ENCODE data around the gene HEATR1. TPM values are rescaled to one million over a fixed set of nuclear protein-coding genes. Genes with fewer than 3 reads are reported as not detected.
"Not testable (repeated sequence)": the region's sequence is repeated elsewhere in the genome, so short reads cannot be mapped to it uniquely, and the experiment has no call there.

Gene HEATR1
- total RNA-seq, 2 experiments from 2014 or later = 32.9 to 33.9 TPM

- Mint-ChIP-seq H3K9me3 (no peaks in the 10 kb centered on the region), H3K27ac (no peak overlapping the region), H3K36me3 (ENCODE audit: low read depth) (no peaks in the 10 kb centered on the region), H3K4me1 (no peaks in the 10 kb centered on the region), H3K4me3 (no peak overlapping the region), H3K27me3 (peaks cover 44% of the 10 kb centered on the region)
- no peak for DNase-seq
- ChIA-PET POLR2A (no interaction called here), CTCF (no interaction called here)
Measured at GRCh38 chr1:236612349-236612748, 8.0 kb upstream of the HEATR1 start.

- no peak overlapping the region for H3K4me3 Mint-ChIP-seq
- DNase-seq = no peak
- no peaks in the 10 kb centered on the region for H3K36me3 Mint-ChIP-seq (ENCODE audit: low read depth)
- CTCF ChIA-PET = interaction anchor here (0.7 to 1.7 kb wide), 3 partner anchors 151 to 953 kb away, joined by 4 read pairs; no protein-coding TSS in a partner anchor
- H3K27me3 Mint-ChIP-seq = peaks cover 37% of the 10 kb centered on the region
- POLR2A ChIA-PET = no interaction called here
- H3K9me3 Mint-ChIP-seq = no peaks in the 10 kb centered on the region
- H3K27ac Mint-ChIP-seq = no peak overlapping the region
- peaks cover 9% of the 10 kb centered on the region for H3K4me1 Mint-ChIP-seq
Measured at GRCh38 chr1:236608930-236609726, 4.8 kb upstream of the HEATR1 start.

- H3K27ac Mint-ChIP-seq; POLR2A ChIA-PET; H3K36me3 Mint-ChIP-seq (ENCODE audit: low read depth); CTCF ChIA-PET; H3K9me3 Mint-ChIP-seq; H3K4me3 Mint-ChIP-seq; DNase-seq: not testable (repeated sequence)
- Mint-ChIP-seq H3K27me3 (peaks cover 35% of the 10 kb centered on the region), H3K4me1 (peaks cover 21% of the 10 kb centered on the region)
Measured at GRCh38 chr1:236607597-236607996, 3.3 kb upstream of the HEATR1 start.

- peak overlapping the region; percentile 92 for H3K4me3 Mint-ChIP-seq
- peak overlapping the region; percentile 84 for H3K27ac Mint-ChIP-seq
- H3K9me3 Mint-ChIP-seq = no peaks in the 10 kb centered on the region
- H3K36me3 Mint-ChIP-seq (ENCODE audit: low read depth) = peaks cover 15% of the 10 kb centered on the region
- CTCF ChIA-PET = interaction anchor here (0.6 to 1.6 kb wide), 10 partner anchors 11 to 501 kb away, joined by 3 to 5 read pairs (median 3); no protein-coding TSS in a partner anchor
- POLR2A ChIA-PET = interaction anchor here (0.9 to 3.7 kb wide), 8 partner anchors 56 to 190 kb away, joined by 3 to 28 read pairs (median 4); partner anchors contain the start of genes LGALS8 and MTR
- H3K27me3 Mint-ChIP-seq = peaks cover 18% of the 10 kb centered on the region
- peaks cover 27% of the 10 kb centered on the region for H3K4me1 Mint-ChIP-seq
- no peak for DNase-seq
Measured at GRCh38 chr1:236604905-236605806, 840 bp upstream of the HEATR1 start.

- Mint-ChIP-seq H3K36me3 (ENCODE audit: low read depth) (peaks cover 39% of the 10 kb centered on the region), H3K4me3 (no peak overlapping the region), H3K4me1 (peaks cover 29% of the 10 kb centered on the region), H3K9me3 (no peaks in the 10 kb centered on the region), H3K27me3 (peaks cover 6% of the 10 kb centered on the region), H3K27ac (no peak overlapping the region)
- POLR2A ChIA-PET = interaction anchor here (3.7 kb wide), 1 partner anchor 193 kb away, joined by 28 read pairs; the partner anchor contains the start of gene MTR
- DNase-seq = no peak
- CTCF ChIA-PET = interaction anchor here (0.8 kb wide), 1 partner anchor 267 kb away, joined by 3 read pairs; no protein-coding TSS in a partner anchor
Measured at GRCh38 chr1:236602171-236602570, 2.1 kb downstream of the HEATR1 start.

GRCh38 chr1:236590553-236591150 is 13.7 kb downstream of the HEATR1 start:
- Mint-ChIP-seq H3K4me1 (peaks cover 2% of the 10 kb centered on the region), H3K27me3 (no peaks in the 10 kb centered on the region), H3K9me3 (no peaks in the 10 kb centered on the region), H3K36me3 (ENCODE audit: low read depth) (peaks cover 61% of the 10 kb centered on the region), H3K4me3 (no peak overlapping the region), H3K27ac (no peak overlapping the region)
- DNase-seq = no peak
- ChIA-PET CTCF (no interaction called here), POLR2A (no interaction called here)

GRCh38 chr1:236589531-236589930 is 14.8 kb downstream of the HEATR1 start:
- POLR2A ChIA-PET = interaction anchor here (1.3 kb wide), 1 partner anchor 11 kb away, joined by 3 read pairs; no protein-coding TSS in a partner anchor
- Mint-ChIP-seq H3K4me3 (no peak overlapping the region), H3K27me3 (no peaks in the 10 kb centered on the region), H3K9me3 (no peaks in the 10 kb centered on the region), H3K4me1 (peaks cover 2% of the 10 kb centered on the region), H3K36me3 (ENCODE audit: low read depth) (peaks cover 66% of the 10 kb centered on the region), H3K27ac (no peak overlapping the region)
- CTCF ChIA-PET = no interaction called here
- no peak for DNase-seq

GRCh38 chr1:236581528-236581927 is 22.8 kb downstream of the HEATR1 start:
- Mint-ChIP-seq H3K4me3 (no peak overlapping the region), H3K4me1 (no peaks in the 10 kb centered on the region), H3K9me3 (no peaks in the 10 kb centered on the region), H3K27ac (no peak overlapping the region), H3K36me3 (ENCODE audit: low read depth) (peaks cover 62% of the 10 kb centered on the region), H3K27me3 (no peaks in the 10 kb centered on the region)
- no peak for DNase-seq
- CTCF ChIA-PET = no interaction called here
- POLR2A ChIA-PET = no interaction called here

GRCh38 chr1:236580404-236580803 is 23.9 kb downstream of the HEATR1 start:
- CTCF ChIA-PET, H3K27me3 Mint-ChIP-seq, H3K27ac Mint-ChIP-seq, DNase-seq, POLR2A ChIA-PET, H3K4me3 Mint-ChIP-seq, H3K9me3 Mint-ChIP-seq, H3K4me1 Mint-ChIP-seq: not testable (repeated sequence)
- H3K36me3 Mint-ChIP-seq (ENCODE audit: low read depth) = peaks cover 59% of the 10 kb centered on the region

- Mint-ChIP-seq H3K27me3 (no peaks in the 10 kb centered on the region), H3K4me1 (no peaks in the 10 kb centered on the region), H3K4me3 (no peak overlapping the region), H3K36me3 (ENCODE audit: low read depth) (peaks cover 53% of the 10 kb centered on the region), H3K9me3 (no peaks in the 10 kb centered on the region), H3K27ac (no peak overlapping the region)
- ChIA-PET POLR2A (interaction anchor here (1.0 to 1.5 kb wide), 2 partner anchors 10 to 55 kb away, joined by 3 read pairs; partner anchors contain the start of gene LGALS8), CTCF (no interaction called here)
- DNase-seq = no peak
Measured at GRCh38 chr1:236578661-236579060, 25.7 kb downstream of the HEATR1 start.

- H3K9me3 Mint-ChIP-seq, H3K4me1 Mint-ChIP-seq, H3K27ac Mint-ChIP-seq, POLR2A ChIA-PET, H3K4me3 Mint-ChIP-seq, H3K27me3 Mint-ChIP-seq, DNase-seq, CTCF ChIA-PET: not testable (repeated sequence)
- peaks cover 54% of the 10 kb centered on the region for H3K36me3 Mint-ChIP-seq (ENCODE audit: low read depth)
Measured at GRCh38 chr1:236577041-236577440, 27.3 kb downstream of the HEATR1 start.

- DNase-seq = no peak
- POLR2A ChIA-PET = no interaction called here
- Mint-ChIP-seq H3K4me1 (no peaks in the 10 kb centered on the region), H3K27ac (no peak overlapping the region), H3K36me3 (ENCODE audit: low read depth) (peaks cover 50% of the 10 kb centered on the region), H3K9me3 (no peaks in the 10 kb centered on the region), H3K27me3 (no peaks in the 10 kb centered on the region), H3K4me3 (no peak overlapping the region)
- CTCF ChIA-PET = no interaction called here
Measured at GRCh38 chr1:236576004-236576403, 28.3 kb downstream of the HEATR1 start.

GRCh38 chr1:236575523-236575922 is 28.8 kb downstream of the HEATR1 start:
- H3K36me3 Mint-ChIP-seq (ENCODE audit: low read depth) = peaks cover 54% of the 10 kb centered on the region
- H3K27me3 Mint-ChIP-seq = no peaks in the 10 kb centered on the region
- no peaks in the 10 kb centered on the region for H3K9me3 Mint-ChIP-seq
- H3K27ac Mint-ChIP-seq = no peak overlapping the region
- CTCF ChIA-PET = no interaction called here
- DNase-seq = no peak
- H3K4me3 Mint-ChIP-seq = no peak overlapping the region
- H3K4me1 Mint-ChIP-seq = no peaks in the 10 kb centered on the region
- POLR2A ChIA-PET = no interaction called here

Measured in activated CD4-positive, alpha-beta memory T cell treated with anti-CD3 and anti-CD28 coated beads, Interleukin-2, amount 10 ng/mL, durations not matched to agents 7 days and 5 days (primary cell).